ENCODE results near the gene THAP7. TPM values are rescaled to one million over a fixed set of nuclear protein-coding genes. Genes with fewer than 3 reads are reported as not detected.
"Not testable (repeated sequence)": the region's sequence is repeated elsewhere in the genome, so short reads cannot be mapped to it uniquely, and the experiment has no call there.

Gene THAP7
- total RNA-seq, 1 donor from 2014 or later = 34.9 TPM

DNA sequence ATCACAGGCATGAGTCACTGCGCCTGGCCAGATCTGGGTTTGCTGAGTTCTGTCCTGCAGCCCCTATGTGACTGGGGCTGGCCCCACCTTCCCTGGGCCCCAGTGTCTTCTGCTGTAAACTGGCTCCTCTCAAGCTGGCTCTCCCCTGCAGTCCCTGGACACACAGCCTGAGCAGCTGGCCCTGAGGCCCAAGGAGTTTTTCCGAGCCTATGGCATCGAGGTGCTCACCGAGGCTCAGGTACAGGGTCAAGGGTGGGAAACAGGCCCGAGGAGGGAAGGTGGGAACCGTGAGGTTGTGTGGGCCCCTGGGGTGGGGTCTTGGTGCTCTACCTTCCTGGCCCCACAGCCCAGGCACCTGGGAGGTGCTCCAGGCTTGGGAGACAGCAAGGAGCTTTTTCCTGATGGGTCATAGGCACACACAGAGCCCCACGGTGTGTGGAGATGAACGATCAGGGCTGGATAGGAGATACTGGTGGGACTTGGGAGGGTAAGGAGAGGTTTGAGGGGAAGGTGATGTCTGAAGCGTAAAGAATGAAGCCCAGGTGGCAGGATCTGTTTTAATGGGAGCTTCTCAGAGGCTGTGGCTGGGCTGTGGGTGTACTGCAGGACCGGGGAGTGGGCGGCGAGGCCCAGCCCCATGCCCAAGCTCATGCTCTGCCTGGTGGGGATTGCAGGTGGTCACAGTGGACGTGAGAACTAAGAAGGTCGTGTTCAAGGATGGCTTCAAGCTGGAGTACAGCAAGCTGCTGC, 26.2 kb downstream of the THAP7 start:
- Histone ChIP-seq H3K4me3 (no peak overlapping the region), H3K9me3 (peaks cover 5% of the 10 kb centered on the region), H3K27ac (no peak overlapping the region), H3K27me3 (no peaks in the 10 kb centered on the region), H3K36me3 (no peaks in the 10 kb centered on the region), H3K4me1 (peaks cover 15% of the 10 kb centered on the region)
- DNase-seq (ENCODE audit: extremely low spot score in 2 of 2) = no peak
- TF ChIP-seq, protein P1, sequence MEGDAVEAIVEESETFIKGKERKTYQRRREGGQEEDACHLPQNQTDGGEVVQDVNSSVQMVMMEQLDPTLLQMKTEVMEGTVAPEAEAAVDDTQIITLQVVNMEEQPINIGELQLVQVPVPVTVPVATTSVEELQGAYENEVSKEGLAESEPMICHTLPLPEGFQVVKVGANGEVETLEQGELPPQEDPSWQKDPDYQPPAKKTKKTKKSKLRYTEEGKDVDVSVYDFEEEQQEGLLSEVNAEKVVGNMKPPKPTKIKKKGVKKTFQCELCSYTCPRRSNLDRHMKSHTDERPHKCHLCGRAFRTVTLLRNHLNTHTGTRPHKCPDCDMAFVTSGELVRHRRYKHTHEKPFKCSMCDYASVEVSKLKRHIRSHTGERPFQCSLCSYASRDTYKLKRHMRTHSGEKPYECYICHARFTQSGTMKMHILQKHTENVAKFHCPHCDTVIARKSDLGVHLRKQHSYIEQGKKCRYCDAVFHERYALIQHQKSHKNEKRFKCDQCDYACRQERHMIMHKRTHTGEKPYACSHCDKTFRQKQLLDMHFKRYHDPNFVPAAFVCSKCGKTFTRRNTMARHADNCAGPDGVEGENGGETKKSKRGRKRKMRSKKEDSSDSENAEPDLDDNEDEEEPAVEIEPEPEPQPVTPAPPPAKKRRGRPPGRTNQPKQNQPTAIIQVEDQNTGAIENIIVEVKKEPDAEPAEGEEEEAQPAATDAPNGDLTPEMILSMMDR (IDR thresholded peaks at IDR 0.05) = no peak
- TF ChIP-seq POLR2AphosphoS5 (IDR thresholded peaks at IDR 0.05; ENCODE audit: insufficient read depth in 1 of 2, low read depth in 1 of 2) (no peak), POLR2A (IDR thresholded peaks at IDR 0.05) (no peak)
- intact Hi-C loops (cut with DNase I) = no loop called here

DNA sequence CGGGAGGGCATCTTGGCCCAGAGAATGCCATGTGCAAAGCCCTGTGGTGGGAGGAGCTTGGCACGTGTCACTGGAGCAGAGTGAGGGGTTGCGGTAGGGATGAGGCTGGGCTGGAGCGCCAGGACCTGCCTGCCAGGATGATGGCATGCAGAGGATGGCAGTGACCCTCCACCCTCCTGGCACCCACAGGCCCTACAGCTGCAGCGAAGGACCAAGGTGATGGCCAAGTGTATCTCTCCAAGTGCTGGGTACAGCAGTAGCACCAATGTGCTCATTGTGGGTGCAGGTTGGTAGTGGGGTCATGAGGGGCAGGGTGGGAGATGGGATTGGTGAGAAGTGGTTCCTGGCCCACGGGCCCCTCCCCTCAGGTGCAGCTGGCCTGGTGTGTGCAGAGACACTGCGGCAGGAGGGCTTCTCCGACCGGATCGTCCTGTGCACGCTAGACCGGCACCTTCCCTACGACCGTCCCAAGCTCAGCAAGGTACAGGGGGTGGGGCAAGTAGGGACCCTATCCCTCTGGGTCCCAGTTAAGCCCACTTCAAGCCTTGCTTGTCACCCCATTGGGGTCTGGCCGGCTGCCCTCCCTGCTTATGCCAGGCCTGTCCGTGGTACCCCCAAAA, 27.5 kb downstream of the THAP7 start:
- Histone ChIP-seq H3K27ac (no peak overlapping the region), H3K9me3 (peaks cover 5% of the 10 kb centered on the region), H3K27me3 (no peaks in the 10 kb centered on the region), H3K36me3 (no peaks in the 10 kb centered on the region), H3K4me3 (no peak overlapping the region), H3K4me1 (peaks cover 4% of the 10 kb centered on the region)
- TF ChIP-seq, protein P1 (IDR thresholded peaks at IDR 0.05) = no peak
- TF ChIP-seq POLR2AphosphoS5 (IDR thresholded peaks at IDR 0.05; ENCODE audit: insufficient read depth in 1 of 2, low read depth in 1 of 2) (no peak), POLR2A (IDR thresholded peaks at IDR 0.05) (no peak)
- no peak for DNase-seq (ENCODE audit: extremely low spot score in 2 of 2)
- intact Hi-C loops (cut with DNase I) = no loop called here

DNA sequence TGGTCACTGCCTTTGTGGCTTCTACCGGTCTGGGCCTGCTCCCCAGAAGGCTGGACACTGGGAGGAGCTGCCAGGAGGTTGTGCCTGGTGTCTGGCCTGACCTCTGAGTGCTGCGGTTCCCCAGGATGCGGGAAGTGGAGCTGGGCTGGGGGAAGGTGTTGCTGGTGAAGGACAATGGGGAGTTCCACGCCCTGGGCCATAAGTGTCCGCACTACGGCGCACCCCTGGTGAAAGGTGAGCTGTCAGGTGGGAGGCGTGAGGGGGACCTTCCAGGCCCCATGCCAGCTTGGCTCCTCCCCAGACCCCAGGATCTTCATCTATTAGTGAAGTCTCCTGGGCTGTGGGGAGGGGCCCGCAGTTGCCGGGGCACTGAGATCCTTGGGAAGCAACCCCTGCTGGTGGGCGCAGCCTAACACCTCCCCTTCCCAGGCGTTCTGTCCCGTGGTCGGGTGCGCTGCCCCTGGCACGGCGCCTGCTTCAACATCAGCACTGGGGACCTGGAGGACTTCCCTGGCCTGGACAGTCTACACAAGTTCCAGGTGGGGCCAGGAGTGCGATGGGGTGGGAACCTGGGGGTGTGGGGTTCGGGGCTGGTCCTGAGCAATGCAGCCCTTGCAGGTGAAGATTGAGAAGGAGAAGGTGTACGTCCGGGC, 28.2 kb downstream of the THAP7 start:
- intact Hi-C loops (cut with DNase I) = no loop called here
- no peaks in the 10 kb centered on the region for H3K27me3 ChIP-seq
- TF ChIP-seq, protein P1 (IDR thresholded peaks at IDR 0.05) = no peak
- TF ChIP-seq POLR2A (IDR thresholded peaks at IDR 0.05) = no peak
- no peaks in the 10 kb centered on the region for H3K36me3 ChIP-seq
- no peak for DNase-seq (ENCODE audit: extremely low spot score in 2 of 2)
- H3K4me3 ChIP-seq = no peak overlapping the region
- H3K4me1 ChIP-seq = no peaks in the 10 kb centered on the region
- peaks cover 4% of the 10 kb centered on the region for H3K9me3 ChIP-seq
- no peak overlapping the region for H3K27ac ChIP-seq

DNA sequence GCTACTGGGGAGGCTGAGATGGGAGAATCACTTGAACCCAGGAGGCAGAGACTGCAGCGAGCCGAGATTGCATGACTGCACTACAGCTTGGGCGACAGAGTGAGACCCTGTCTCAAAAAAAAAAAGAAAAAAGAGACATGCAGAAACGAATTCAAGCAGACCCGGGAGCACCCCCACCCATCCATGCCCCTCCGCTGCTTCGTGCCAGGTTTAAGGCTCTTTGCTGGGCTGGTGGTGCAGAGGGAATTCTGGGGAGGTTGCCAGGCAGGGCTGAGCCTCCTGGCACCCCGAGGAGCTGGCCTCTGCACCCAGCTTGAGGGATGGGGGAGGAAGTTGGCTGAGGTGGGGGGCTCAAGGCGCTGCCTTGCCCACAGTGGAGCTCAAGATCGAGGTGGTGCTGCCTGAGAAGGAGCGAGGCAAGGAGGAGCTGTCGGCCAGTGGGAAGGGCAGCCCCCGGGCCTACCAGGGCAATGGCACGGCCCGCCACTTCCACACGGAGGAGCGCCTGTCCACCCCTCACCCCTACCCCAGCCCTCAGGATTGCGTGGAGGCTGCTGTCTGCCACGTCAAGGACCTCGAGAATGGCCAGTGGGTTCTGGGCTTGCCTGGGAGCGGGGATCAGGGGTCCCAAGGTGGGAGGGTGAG, 28.9 kb downstream of the THAP7 start:
- no peaks in the 10 kb centered on the region for H3K36me3 ChIP-seq
- no peaks in the 10 kb centered on the region for H3K9me3 ChIP-seq
- H3K27ac ChIP-seq = no peak overlapping the region
- TF ChIP-seq, protein P1 (IDR thresholded peaks at IDR 0.05) = no peak
- TF ChIP-seq POLR2A (IDR thresholded peaks at IDR 0.05) (no peak), POLR2AphosphoS5 (IDR thresholded peaks at IDR 0.05; ENCODE audit: insufficient read depth in 1 of 2, low read depth in 1 of 2) (no peak)
- H3K4me1 ChIP-seq = no peaks in the 10 kb centered on the region
- H3K27me3 ChIP-seq = no peaks in the 10 kb centered on the region
- no peak overlapping the region for H3K4me3 ChIP-seq
- DNase-seq (ENCODE audit: extremely low spot score in 2 of 2) = no peak
- intact Hi-C loops (cut with DNase I) = no loop called here

DNA sequence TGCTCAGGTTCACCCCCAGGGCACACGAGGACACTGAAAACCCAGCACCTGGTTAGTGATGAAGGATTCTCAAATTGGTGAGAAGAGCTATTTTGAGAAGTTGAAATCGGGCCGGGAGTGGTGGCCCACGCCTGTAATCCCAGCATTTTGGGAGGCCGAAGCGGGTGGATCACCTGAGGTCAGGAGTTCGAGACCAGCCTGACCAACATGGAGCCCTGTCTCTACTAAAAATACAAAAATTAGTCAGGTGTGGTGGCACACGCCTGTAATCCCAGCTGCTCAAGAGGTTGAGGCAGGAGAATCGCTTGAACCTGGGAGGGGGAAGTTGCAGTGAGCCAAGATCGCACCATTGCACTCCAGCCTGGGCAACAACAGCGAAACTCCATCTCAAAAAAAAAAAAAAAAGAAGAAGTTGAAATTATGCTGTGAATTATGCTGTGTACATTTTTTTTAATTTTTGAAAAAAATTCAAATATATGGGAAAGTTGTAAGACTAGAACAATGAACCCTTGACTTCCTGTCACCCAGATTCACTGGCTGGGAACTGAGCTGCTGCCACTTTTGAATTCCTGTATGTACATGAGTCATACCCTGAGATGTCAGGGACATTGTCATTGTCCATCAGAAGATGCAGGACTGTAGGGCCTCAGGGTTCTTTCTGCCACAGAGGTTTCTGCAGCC, 29.8 kb downstream of the THAP7 start:
- DNase-seq (ENCODE audit: extremely low spot score in 2 of 2); H3K27ac ChIP-seq; H3K27me3 ChIP-seq; H3K4me1 ChIP-seq; intact Hi-C loops (cut with DNase I); H3K4me3 ChIP-seq; H3K9me3 ChIP-seq; H3K36me3 ChIP-seq: not testable (repeated sequence)
